ENCODE measurements around the gene ENTPD5. TPM values are rescaled to one million over a fixed set of nuclear protein-coding genes. Genes with fewer than 3 reads are reported as not detected.

ENTPD5 gene
- total and polyA plus RNA-seq, 2 of the 4 experiments (the other 2 are of a cell fraction) = 7.3 to 8.1 TPM

GRCh38 chr14:74015963-74016362 lies 3.1 kb downstream of the ENTPD5 start:
- dilution Hi-C loops (cut with HindIII; ENCODE audit: low sequenced_read_pairs, unreplicated experiment) (no loop called here), intact Hi-C loops (cut with micrococcal nuclease) (no loop called here), in situ Hi-C loops (cut with MboI; ENCODE audit: low sequenced_read_pairs) (no loop called here)
- H3K9ac ChIP-seq (ENCODE audit: low read depth, low read length) = no peak overlapping the region
- no peak overlapping the region for H3K4ac ChIP-seq (ENCODE audit: low read depth, low read length)
- no peak overlapping the region for H3K27ac ChIP-seq (ENCODE audit: insufficient read depth, low read length)
- peaks cover 5% of the 10 kb centered on the region; the same call in 1 of the 2 replicates for H3K36me3 ChIP-seq (ENCODE audit: control insufficient read depth, insufficient read depth, low read length)
- no peaks in the 10 kb centered on the region for H3K9me1 ChIP-seq (ENCODE audit: insufficient read depth, low read length)
- H3K9me3 ChIP-seq (ENCODE audit: control insufficient read depth, insufficient read depth, low read length) = no peaks in the 10 kb centered on the region
- BruUV-seq (replicated peaks) = no TSS peak
- no peak overlapping the region for H2AK5ac ChIP-seq (ENCODE audit: low read depth, low read length)
- no peaks in the 10 kb centered on the region; the same call in 1 of the 2 replicates for H4K20me1 ChIP-seq (ENCODE audit: insufficient read depth, low read length)
- DNase-seq (no peak), ATAC-seq (ENCODE audit: low read depth) (no peak)
- no peak overlapping the region for H4K8ac ChIP-seq (ENCODE audit: low read depth in 2 of 2, low read length in 2 of 2)
- no peak overlapping the region for H2BK15ac ChIP-seq (ENCODE audit: low read depth, low read length)
- no peak overlapping the region for H2BK120ac ChIP-seq (ENCODE audit: low read depth, low read length)
- no peak overlapping the region for H3K14ac ChIP-seq (replicated peaks; ENCODE audit: low read depth, low read length)
- H3K23ac ChIP-seq (ENCODE audit: low read depth, low read length) = no peak overlapping the region
- POLR2A ChIA-PET (ENCODE audit: unreplicated experiment) = no interaction called here
- H3K56ac ChIP-seq (ENCODE audit: extremely low read depth, insufficient read depth, low read length) = no peak overlapping the region
- H3K4me1 ChIP-seq (ENCODE audit: control insufficient read depth, insufficient read depth, low read length) = peaks cover 4% of the 10 kb centered on the region; the same call in 1 of the 2 replicates
- no peak overlapping the region for H3K4me2 ChIP-seq (ENCODE audit: low read depth, low read length)
- peaks cover 0 to 15% of the 10 kb centered on the region in 2 experiments; a peak in 1 of 4 replicates for H3K79me1 ChIP-seq (ENCODE audit: low read depth in 1 of 2, low read length in 2 of 2)
- H3K18ac ChIP-seq (ENCODE audit: low read depth, low read length) = no peak overlapping the region
- CTCF ChIA-PET = no interaction called here
- H3K27me3 ChIP-seq (ENCODE audit: control insufficient read depth, insufficient read depth, low read length) = no peaks in the 10 kb centered on the region
- TF ChIP-seq MAZ (IDR thresholded peaks at IDR 0.05; ENCODE audit: borderline replicate concordance, low read depth, low read length) (no peak), CTCF (conservative IDR thresholded peaks at IDR 0.05; ENCODE audit: low read depth, low read length) (no peak), NFE2L2 (IDR thresholded peaks at IDR 0.05; ENCODE audit: low read depth, low read length) (no peak), ELK1 (IDR thresholded peaks at IDR 0.05; ENCODE audit: borderline replicate concordance, low read depth, low read length) (no peak), CHD1 (IDR thresholded peaks at IDR 0.05; ENCODE audit: low read depth, low read length) (no peak), FOS (IDR thresholded peaks at IDR 0.05; ENCODE audit: low read depth, low read length) (no peak), MAFK (IDR thresholded peaks at IDR 0.05; ENCODE audit: low read depth, low read length) (no peak), RFX5 (IDR thresholded peaks at IDR 0.05; ENCODE audit: low read depth, low read length) (no peak), SMC3 (IDR thresholded peaks at IDR 0.05; ENCODE audit: low read depth, low read length) (no peak), BHLHE40 (IDR thresholded peaks at IDR 0.05; ENCODE audit: low read depth, low read length) (no peak), USF2 (IDR thresholded peaks at IDR 0.05; ENCODE audit: low read depth, low read length) (no peak), CEBPB (IDR thresholded peaks at IDR 0.05; ENCODE audit: low read depth, low read length) (no peak), RCOR1 (IDR thresholded peaks at IDR 0.05; ENCODE audit: insufficient replicate concordance, low read length) (no peak), MXI1 (IDR thresholded peaks at IDR 0.05; ENCODE audit: borderline replicate concordance, low read depth, low read length) (no peak), RAD21 (IDR thresholded peaks at IDR 0.05; ENCODE audit: low read length) (no peak), POLR2A (IDR thresholded peaks at IDR 0.05; ENCODE audit: low read depth, low read length) (no peak)
- no peak overlapping the region for H2AFZ ChIP-seq (replicated peaks; ENCODE audit: low read length, poor library complexity)
- no peak overlapping the region for H2BK5ac ChIP-seq (ENCODE audit: low read depth, low read length, poor library complexity, severe bottlenecking)
- H4K5ac ChIP-seq (ENCODE audit: low read depth, low read length) = no peak overlapping the region
- H2BK20ac ChIP-seq (ENCODE audit: low read depth, low read length) = no peak overlapping the region
- H4K91ac ChIP-seq (ENCODE audit: insufficient read depth, low read depth, low read length) = no peak overlapping the region
- no peak overlapping the region for H2AK9ac ChIP-seq (replicated peaks; ENCODE audit: low read depth, low read length, poor library complexity)
- H3K4me3 ChIP-seq (ENCODE audit: insufficient read depth, low read depth, low read length) = no peak overlapping the region
